HG03060 (cell line): Measurements from ENCODE around the gene TRMT6.

Source experiments
- ATAC-seq: cut with Tn5 transposase; IDR thresholded peaks from one replicate; pipeline ENCODE4 v1.9.1; 2021; ENCODE audit warnings: low read depth, moderate number of reproducible peaks; ENCODE audit not compliant: unreplicated experiment

TRMT6 gene

DNA sequence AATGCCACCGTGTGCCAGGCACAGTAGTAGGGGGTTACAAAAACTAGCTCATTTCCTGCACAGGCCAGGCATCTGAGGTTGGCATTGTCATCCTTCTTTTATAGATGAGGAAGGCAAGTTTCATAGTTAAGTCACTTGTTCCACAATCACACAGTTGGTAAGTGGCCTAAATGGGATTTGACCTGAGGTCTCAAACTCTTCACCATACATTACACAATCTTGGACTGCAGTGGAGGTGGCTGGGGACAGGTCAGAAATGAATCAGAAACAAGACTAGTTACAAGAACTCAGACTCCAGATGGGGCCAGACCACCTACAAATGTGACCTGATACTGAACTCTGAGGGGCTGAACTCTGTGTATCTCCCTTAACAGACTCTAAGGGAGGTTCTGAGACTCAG lies 49.4 kb downstream of the TRMT6 start:
- ATAC-seq = no peak

GRCh38 chr20:5899444-5899843 lies 50.9 kb downstream of the TRMT6 start:
- ATAC-seq = no peak

DNA sequence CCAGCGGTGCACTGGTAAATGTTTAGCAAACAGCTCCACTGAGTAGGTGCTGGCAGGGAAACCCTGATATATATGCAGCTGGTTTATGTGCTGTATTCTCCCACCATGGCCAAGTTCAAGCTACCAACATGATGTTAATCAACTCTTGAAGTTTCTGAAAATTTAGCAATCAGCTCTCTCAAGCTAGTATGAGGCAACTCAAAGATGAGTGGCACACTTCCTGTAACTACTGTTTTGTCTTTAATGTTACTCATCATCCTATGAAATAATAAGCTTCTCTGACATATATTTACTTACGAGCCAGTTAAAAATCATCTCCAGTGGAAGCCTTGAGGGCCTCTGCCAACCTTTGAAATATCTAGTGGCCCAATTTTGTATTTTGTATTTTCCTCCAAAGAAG lies 54.7 kb downstream of the TRMT6 start:
- no peak for ATAC-seq

- ATAC-seq = no peak
Measured at GRCh38 chr20:5893621-5894020, 56.7 kb downstream of the TRMT6 start.

- ATAC-seq = no peak
Measured at GRCh38 chr20:5893052-5893451, 57.3 kb downstream of the TRMT6 start.

- no peak for ATAC-seq
Measured at GRCh38 chr20:5890773-5891441, 59.4 kb downstream of the TRMT6 start.

DNA sequence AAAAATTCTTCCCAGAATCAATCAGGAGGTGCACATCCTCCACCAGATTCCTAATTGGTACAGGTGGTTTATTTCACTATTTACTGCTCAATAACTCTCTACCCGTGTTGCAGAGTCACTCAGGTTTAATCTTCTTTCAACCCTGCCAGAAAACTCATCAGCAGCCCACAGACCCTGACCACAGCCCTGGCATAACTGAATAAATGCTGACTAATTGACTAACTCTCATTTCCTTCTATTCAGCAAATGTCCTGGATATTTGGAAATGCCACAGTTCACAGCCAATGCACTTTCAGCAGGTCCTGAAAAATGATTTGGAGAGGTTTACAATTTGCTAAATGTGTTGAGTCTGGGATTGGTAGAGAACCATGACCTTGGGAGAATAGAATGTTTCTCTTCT lies 62.3 kb downstream of the TRMT6 start:
- ATAC-seq = no peak

DNA sequence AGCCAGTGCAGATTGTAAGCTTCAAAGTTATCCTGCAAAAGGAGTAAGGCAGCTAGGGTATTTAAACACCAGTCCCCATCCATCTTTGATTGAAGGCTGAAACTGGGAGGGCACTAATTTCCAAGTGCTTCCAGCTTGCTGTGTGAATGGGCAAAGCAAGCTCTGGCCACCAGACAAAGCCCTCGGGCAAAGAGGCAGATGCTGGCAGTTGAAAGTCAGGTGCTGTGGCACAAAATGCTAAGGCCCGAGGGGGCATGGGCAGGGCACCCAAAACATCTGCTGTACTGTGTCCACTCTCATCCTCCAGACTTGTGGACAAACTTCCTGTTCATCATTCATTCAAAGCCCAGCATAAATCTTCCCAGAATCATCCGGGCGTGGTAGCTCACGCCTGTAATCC lies 62.9 kb downstream of the TRMT6 start:
- ATAC-seq = no peak
